Right hindlimb (tissue), 1 donor: Measurements from ENCODE around the gene PIK3CD.
"Not testable (repeated sequence)": the region's sequence is repeated elsewhere in the genome, so short reads cannot be mapped to it uniquely, and the experiment has no call there.

Experiments used
- DNase-seq: peaks from one replicate; pipeline ENCODE4 v3.0.0-alpha.2; 2018

PIK3CD gene

GRCh38 chr1:9744106-9744799 lies 92.7 kb downstream of the PIK3CD start:
- DNase-seq, result no peak

DNA sequence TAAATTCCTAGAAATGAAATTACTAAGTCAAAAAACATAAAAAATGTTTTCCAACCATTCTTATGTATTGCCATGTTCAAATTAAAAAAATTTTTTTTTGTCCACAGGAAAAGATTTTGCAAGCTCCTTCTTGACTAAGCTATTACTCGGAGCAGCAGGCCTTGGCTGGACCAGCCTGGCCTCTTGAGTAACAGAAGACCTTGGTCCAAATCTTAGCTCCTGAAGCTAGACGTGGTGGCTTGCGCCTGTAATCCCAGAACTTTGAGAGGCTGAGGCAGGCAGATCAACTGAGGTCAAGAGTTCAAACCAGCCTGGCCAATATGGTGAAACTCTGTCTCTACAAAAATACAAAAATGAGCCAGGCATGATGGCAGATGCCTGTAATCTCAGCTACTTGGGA lies 94.7 kb downstream of the PIK3CD start:
- no peak for DNase-seq

DNA sequence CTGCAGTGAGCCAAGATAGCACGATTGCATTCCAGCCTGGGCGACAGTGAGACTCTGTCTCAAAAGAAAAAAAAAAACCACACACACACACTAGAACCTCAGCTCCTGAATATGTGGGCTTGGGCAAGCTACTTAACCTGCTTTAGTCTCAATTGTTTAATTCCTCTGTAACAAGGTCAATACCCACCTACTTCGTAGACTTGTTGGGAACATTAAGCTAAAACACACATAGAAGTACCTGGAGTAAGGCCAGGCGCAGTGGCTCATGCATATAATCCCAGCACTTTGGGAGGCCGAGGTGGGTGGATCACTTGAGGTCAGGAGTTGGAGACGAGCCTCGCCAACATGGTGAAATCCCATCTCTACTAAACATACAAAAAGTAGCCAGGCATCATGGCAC lies 95.1 kb downstream of the PIK3CD start:
- no peak for DNase-seq

DNA sequence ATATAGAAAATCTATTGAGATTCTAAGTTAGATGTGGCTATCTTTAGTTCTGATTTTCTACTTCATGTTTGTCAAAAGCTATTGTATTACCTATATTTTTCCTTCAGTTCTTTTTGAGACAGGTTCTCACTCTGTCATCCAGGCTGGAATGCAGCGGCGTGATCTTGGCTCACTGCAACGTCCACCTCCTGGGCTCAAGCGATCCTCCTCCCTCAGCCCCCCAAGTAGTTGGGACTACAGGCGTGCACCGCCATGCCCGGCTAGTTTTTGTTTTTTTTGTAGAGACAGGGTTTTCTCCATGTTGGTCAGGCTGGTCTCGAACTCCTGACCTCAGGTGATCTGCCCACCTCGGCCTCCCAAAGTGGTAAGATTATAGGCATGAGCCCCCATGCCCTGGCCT lies 96.9 kb downstream of the PIK3CD start:
- DNase-seq, result not testable (repeated sequence)

- DNase-seq, result no peak
Measured at GRCh38 chr1:9749361-9749760, 97.8 kb downstream of the PIK3CD start.

DNA sequence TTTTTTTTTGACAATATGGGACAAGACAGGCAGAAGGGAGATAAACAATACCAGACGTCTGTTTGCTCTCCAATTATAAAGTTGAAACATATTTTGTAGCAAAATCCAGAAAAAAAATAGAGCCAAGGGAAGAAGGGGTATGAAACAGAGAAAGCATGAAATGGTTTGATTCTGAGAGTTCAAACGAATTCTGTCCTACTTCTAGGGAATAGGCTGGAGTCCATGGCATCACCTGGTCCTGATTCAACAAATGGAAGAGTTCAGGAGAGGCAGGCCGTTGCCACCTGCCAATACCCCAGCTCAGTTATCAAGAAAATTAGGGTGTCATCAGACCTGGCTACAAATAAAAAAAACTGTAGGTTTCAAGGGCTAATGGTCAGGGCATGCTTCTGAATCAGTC lies 100.4 kb downstream of the PIK3CD start:
- no peak for DNase-seq

DNA sequence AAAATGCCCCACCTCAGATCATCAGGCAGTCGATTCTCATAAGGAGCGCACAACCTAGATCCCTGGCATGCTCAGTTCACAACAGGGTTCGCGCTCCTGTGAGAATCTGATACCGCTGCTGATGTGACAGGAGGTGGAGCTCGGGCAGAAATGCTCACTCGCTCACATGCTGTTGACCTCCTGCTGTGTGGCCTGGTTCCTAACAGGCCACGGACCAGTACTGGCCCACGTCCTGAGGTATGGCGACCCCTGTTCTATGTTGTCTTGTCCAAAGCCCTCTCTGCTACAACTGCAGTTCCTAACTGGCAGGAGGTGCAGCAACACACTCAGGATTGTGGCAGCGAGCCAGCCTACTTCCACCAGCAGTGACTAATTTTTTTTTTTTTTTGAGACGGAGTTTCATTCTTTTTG lies 101.6 kb downstream of the PIK3CD start:
- DNase-seq, result no peak

DNA sequence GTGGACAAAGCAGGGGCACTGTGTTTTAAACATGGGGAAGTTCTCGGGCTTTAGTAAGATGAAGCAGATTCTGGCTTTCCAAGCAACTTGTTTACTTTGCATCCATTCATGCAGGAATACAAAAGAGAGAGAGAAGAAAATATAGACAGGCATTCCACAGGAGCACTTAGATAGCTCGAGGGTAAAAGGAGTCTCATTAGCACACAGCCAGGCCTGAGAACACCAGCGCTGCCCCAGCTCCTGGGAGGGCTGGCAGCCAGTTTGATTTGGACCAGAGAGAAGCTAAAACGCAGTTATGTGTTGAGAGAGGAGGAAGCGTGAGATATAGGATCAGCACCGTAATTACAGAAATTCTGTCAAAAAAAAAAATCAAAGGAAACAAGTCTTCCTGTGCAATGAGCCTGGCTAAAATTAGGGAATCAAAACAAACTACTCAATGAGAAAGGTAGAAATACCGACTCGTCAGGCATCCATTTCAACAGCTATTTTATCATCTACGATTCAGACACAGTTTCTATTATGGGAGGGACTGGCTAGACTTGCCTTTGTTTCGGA lies 104.0 kb downstream of the PIK3CD start:
- no peak for DNase-seq

GRCh38 chr1:9758559-9759121 lies 107.1 kb downstream of the PIK3CD start:
- no peak for DNase-seq

GRCh38 chr1:9759939-9760338 lies 108.4 kb downstream of the PIK3CD start:
- no peak for DNase-seq

GRCh38 chr1:9760824-9761223 lies 109.3 kb downstream of the PIK3CD start:
- DNase-seq, result no peak

GRCh38 chr1:9761855-9762254 lies 110.3 kb downstream of the PIK3CD start:
- no peak for DNase-seq

GRCh38 chr1:9762446-9762845 lies 110.9 kb downstream of the PIK3CD start:
- not testable (repeated sequence) for DNase-seq

DNA sequence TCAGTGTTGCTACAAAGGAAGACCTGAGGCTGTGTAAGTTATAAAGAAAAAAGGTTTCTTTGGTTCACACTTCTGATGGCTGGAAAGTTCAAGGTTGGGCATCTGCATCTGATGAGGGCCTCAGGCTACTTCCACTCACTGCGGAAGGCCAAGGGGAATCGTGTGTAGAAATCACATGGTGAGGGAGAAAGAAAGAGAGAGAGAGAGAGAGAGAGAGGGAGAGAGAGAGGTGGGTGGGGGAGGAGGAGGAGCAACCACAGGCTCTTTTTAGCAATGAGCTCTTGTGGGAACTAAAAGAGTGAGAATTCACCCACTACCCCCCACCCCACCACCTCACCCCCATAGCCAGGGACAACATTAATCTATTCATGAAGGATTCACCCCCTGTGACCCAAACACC lies 112.4 kb downstream of the PIK3CD start:
- DNase-seq, result no peak

GRCh38 chr1:9764550-9764949 lies 113.0 kb downstream of the PIK3CD start:
- no peak for DNase-seq

DNA sequence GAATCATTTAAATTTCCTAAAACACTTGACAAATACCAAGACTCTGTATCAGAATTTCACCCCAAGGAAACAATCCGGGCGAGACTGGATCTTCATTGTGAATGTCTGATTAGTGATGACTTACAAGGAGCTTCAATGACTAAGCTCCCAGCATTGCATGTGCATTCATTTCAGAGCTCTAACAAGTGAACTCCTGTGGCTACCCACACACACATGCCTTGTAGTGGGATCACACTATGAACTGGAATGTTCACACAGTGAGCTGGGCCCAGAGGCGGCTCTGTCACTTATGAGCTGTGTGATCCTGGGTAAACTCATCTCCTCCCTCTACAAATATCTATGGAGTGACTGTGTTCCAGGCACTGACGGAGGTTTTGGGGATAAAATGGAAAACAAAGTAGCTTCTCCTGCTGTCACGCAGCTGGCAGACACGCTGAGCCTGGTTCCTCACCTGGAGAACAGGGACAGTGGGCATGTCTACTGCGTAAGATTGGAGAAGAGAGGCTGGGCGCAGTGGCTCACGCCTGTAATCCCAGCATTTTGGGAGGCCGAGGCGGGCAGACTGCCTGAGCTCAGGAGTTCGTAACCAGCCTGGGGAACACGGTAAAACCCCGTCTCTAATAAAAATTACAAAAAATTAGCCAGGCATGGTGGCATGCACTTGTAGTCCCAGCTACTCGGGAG lies 115.4 kb downstream of the PIK3CD start:
- DNase-seq, result no peak

GRCh38 chr1:9767964-9768668 lies 116.6 kb downstream of the PIK3CD start:
- DNase-seq, result no peak

GRCh38 chr1:9768983-9769382 lies 117.5 kb downstream of the PIK3CD start:
- DNase-seq, result no peak

DNA sequence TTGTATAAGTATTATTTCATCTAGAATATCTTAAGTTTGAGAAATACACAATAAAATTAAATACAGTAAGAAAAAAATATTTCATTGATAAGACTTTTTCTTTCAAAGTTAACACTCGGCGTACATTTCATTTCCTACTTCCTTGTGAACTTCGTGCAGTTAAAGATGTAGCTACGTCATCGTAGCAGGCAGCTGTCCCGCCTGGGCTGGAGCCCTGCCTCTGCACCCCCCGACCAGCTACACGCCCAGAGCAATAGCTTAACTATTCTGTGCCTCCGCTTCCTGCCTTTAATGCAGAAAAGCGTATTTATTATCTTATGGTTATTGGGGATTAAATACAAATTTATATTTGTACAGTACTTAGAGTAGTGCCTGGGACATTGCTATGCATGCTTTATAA lies 118.8 kb downstream of the PIK3CD start:
- DNase-seq, result no peak

- no peak for DNase-seq
Measured at GRCh38 chr1:9774712-9775679, 123.5 kb downstream of the PIK3CD start.

DNA sequence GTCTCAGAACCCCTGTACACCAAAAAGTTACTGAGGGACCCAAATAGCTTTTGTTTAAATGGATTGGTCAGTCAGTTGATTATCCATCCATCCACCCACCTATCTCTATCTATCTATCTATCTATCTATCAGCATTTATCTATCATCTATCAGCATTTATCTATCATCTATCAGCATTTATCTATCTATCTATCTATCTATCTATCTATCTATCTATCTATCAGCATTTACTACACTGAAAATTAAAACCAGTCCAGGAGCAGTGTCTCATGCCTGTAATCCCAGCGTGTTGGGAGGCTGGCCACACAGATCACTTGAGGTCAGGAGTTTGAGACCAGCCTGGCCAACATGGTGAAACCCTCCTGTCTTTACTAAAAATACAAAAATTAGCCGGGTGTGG lies 125.2 kb downstream of the PIK3CD start:
- no peak for DNase-seq
